SKM-1 treated with dmso at 0.1 percent for 144 hours (cell line): Measurements from ENCODE around the gene MRAP2.
"Not testable (repeated sequence)": the region's sequence is repeated elsewhere in the genome, so short reads cannot be mapped to it uniquely, and the experiment has no call there.

ENCODE experiments used
- DNase-seq: peaks from one replicate; lab custom pipeline; 2025; ENCODE audit not compliant: unreplicated experiment; lab: John Stamatoyannopoulos, UW

MRAP2 gene

GRCh38 chr6:84027340-84028181, 6.0 kb upstream of the MRAP2 start:
- DNase-seq: no peak

DNA sequence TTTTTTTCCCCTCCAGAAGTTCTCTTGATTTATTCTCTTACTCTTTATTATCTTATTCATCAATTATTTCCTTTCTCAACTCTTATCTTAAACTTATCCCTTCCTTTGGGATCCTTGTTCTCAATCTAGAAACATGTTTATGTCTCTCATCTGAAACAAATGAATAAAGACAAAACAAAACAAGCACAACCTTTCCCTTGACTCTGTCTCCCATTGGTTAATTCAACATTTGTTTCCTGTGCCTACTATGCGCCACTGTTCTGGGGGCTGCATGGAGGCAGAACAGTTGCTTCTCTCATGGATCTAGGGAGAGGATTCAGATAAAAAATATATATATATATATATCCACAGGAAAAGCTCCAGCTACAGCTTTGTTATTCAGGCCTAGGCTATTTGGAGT, 5.2 kb upstream of the MRAP2 start:
- no peak for DNase-seq

GRCh38 chr6:84032000-84032399, 1.6 kb upstream of the MRAP2 start:
- DNase-seq: not testable (repeated sequence)

- DNase-seq: no peak
Measured at GRCh38 chr6:84035484-84035883, 1.9 kb downstream of the MRAP2 start.

DNA sequence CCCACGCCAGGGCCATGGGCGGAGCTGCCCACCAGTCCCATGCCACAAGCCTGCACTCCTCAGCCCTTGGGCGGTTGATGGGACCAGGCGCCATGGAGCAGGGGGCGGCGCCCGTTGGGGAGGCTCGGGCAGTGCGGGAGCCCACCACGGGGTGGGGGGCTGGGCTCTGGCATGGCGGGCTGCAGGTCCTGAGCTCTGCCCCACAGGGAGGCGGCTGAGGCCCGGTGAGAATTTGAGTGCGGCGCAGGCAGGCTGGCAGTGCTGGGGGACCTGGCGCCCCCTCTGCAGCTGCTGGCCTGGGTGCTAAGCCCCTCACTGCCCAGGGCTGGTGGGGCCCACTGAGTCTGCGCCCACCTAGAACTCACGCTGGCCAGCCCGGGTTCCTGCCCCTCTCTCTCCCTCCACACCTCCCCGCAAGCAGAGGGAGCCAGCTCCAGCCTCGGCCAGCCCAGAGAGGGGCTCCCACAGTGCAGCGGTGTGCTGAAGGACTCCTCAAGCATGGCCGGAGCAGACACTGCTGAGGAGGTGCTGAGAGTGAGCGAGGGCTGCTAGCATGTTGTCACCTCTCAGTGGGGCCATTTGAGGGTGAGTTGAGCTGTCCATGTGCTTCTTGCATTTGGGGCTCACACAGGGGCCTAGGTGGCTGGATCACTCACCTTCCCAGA, 4.0 kb downstream of the MRAP2 start:
- no peak for DNase-seq

DNA sequence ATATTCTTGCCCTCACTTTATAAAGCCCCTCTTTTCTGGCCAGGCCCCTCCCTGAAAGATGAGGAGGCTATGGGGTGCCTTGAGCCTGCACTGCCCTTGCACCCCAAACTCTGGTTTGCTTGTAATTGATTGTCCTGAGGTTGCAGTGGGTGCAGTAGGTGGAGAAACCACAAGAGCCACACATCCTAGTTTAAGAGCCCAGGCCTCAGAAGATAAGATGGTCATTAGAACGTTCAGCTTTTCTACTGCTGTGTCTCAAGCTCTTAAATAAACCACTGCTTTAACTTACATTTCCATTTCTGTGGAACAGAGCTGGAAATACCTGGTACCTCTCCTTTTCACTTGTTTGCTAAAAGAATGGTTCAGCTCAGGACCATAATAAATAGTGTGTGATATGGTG, 9.0 kb downstream of the MRAP2 start:
- no peak for DNase-seq

DNA sequence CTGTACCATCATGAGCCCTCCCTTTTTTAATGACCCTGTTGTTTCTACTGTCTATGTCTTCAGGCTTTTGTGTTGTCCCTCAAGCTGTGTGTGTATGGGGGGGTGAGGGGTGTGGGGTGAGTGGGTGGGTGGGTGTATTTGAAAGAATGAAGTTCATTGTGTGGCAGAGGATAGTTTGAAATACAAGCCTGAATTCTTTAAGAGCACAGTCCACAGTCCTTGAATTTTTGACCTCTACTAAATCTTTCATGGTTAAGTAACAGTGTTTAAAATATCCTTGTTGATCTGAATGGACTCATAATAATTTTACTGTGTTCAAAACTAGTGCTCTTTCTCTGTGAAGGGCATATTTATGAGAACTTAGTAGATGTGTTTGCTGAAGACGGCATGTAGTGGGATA, 10.0 kb downstream of the MRAP2 start:
- no peak for DNase-seq

- no peak for DNase-seq
Measured at GRCh38 chr6:84046755-84047154, 13.2 kb downstream of the MRAP2 start.

DNA sequence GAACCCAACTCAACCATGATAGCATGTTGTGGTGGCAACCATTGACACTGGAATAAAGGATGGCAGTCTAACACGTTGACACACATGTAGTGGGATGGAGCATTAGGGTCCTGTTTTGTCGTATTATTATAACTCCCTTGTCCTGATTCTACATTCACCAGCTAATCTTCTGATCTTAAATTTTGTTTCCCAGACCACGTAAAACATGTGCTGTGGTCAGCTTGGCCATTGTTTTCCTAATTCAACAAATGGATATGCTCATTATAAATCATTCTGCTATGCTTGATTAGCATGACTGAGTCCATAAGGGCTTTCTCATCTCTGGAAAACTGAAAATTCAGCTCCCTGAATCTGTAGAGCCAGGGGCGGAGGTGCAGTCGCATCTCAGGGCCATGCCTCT, 15.0 kb downstream of the MRAP2 start:
- DNase-seq: no peak

DNA sequence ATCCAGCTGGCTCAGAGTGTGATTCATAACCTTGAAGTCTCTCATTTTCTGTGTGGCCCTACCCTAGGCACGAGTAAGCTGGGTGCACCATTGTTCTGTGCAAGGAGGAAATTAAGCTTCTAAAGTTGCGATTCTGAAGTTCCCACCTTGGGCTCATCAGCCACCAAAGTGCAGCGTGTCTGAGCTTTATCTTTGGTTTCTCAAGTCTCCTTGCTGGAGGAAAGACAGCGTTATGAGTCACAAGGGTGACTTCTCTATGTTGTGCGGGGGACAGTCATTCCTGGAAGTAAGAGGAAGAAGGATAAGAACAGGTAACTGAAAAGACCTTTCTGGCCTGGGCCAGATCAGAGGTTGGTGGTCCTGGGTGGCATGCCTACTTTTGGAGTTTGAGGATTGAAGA, 16.8 kb downstream of the MRAP2 start:
- DNase-seq: no peak

GRCh38 chr6:84052204-84052882, 18.8 kb downstream of the MRAP2 start:
- no peak for DNase-seq

DNA sequence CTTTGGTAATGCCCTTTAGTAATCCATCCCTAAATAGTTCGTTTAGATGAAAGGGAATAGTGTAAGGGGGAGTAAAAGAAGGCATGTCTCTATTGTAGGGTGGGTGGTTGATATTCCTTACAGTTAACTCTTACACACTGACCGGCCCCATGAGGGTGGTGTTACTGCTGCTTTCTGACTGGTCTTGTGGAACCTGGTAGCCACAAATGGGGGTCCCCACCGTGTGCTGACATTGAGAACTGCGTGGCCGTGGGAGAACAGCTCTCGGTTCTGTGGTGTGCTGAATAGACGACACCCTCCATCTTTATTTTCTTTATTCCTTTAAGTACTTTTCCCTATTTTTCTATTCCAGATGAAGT, 19.3 kb downstream of the MRAP2 start:
- no peak for DNase-seq

GRCh38 chr6:84055647-84056046, 22.1 kb downstream of the MRAP2 start:
- no peak for DNase-seq

GRCh38 chr6:84057908-84058307, 24.3 kb downstream of the MRAP2 start:
- no peak for DNase-seq

GRCh38 chr6:84059082-84059481, 25.5 kb downstream of the MRAP2 start:
- DNase-seq: no peak

GRCh38 chr6:84061174-84061573, 27.6 kb downstream of the MRAP2 start:
- no peak for DNase-seq

- DNase-seq: no peak
Measured at GRCh38 chr6:84061613-84062398, 28.2 kb downstream of the MRAP2 start.

DNA sequence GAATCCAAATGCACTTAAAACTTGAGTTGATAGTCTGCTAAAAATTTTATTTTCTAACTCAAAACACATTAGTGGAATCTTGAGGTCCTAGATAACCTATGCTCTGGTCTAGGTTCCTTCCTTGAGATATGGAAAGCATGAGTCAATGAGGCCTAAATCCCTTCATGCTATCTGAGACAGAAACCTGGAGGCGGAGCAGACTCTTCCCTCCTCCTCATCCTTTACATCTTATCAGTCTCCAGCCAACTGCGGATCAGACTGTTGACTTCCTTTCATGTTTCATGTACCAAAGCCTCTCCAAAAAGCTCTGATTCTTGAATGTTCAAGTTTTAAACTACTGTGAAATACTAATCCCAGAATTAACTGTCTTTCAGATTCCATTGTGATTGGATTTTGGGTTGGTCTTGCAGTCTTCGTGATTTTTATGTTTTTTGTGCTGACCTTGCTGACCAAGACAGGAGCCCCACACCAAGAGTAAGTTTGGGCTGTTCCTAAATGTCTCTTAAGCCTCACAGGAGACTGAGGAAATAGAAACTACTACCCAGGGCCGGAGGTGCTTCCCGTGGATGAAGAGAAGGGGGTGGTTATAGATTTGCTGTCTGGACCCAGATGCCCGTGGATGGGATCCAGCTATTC, 29.1 kb downstream of the MRAP2 start:
- no peak for DNase-seq

DNA sequence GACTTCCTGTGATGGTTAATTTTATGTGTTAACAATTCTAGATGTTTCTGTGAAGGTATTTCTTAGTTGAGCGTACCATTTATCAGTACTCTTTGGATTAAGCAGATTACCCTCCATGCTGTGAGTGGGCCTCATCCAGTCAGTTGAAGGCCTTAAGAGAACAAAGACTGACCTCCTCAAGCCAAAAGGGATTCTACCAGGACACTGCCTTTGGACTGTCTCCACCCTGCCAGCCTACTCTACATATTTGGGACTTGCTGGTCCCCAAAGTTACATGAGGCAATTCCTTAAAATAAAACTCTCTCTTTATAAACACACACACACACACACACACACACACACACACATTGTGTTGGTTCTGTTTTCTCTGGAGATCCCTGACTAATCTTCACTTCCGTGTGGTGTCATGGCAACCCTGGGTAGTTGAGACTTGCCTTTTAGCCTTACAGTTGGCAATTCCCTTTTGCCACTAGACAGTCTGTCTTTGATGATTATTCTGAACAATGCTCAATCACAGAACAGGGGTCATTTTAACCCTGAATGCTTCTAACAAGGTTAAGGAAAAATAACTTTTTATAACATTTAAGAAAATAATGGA, 32.2 kb downstream of the MRAP2 start:
- DNase-seq: no peak

- no peak for DNase-seq
Measured at GRCh38 chr6:84066536-84066935, 33.0 kb downstream of the MRAP2 start.
